CD8-positive, alpha-beta memory T cell (primary cell): ENCODE measurements around the gene ATXN7. TPM values are rescaled to one million over a fixed set of nuclear protein-coding genes. Genes with fewer than 3 reads are reported as not detected.

ENCODE experiments used
- CTCF ChIA-PET: fragments of 350-600 bp; sonication (Branson Sonifier 250); formaldehyde crosslinking; loops from one replicate; lab custom pipeline; 2021; ENCODE audit warnings: antibody characterized with exemption; lab: Charles Lee
- POLR2A ChIA-PET: fragments of 350-600 bp; sonication (Branson Sonifier 250); formaldehyde crosslinking; loops from one replicate; lab custom pipeline; 2021; ENCODE audit warnings: antibody characterized with exemption; lab: Charles Lee
- DNase-seq, 5 donors: peaks; one replicate each; pipeline versions ENCODE4 v3.0.0 to v3.0.0-alpha.2; 2020 to 2022; ENCODE audit warnings: mixed read lengths in 1 of 5
- H3K27ac ChIP-seq: one replicate; pipeline ENCODE4 v1.7.0; 2013; ENCODE audit warnings: low read depth, mild to moderate bottlenecking, low read length, moderate library complexity
- H3K27me3 ChIP-seq: 2 replicates; pipeline ENCODE4 v1.7.0; 2013; ENCODE audit warnings: low read length, mild to moderate bottlenecking; ENCODE audit not compliant: insufficient read depth, poor library complexity, severe bottlenecking
- H3K36me3 ChIP-seq: 2 replicates; pipeline ENCODE4 v1.7.0; 2013; ENCODE audit warnings: mild to moderate bottlenecking, low read length, moderate library complexity; ENCODE audit not compliant: insufficient read depth
- H3K4me1 ChIP-seq: 2 replicates; pipeline ENCODE4 v1.7.0; 2013; ENCODE audit warnings: mild to moderate bottlenecking, low read length, moderate library complexity; ENCODE audit not compliant: insufficient read depth
- H3K4me3 ChIP-seq: 2 replicates; pipeline ENCODE4 v1.7.0; 2013; ENCODE audit warnings: mild to moderate bottlenecking, low read length
- H3K9me3 ChIP-seq: 2 replicates; pipeline ENCODE4 v1.7.0; 2013; ENCODE audit warnings: mild to moderate bottlenecking, low read length
- H3K27ac Mint-ChIP-seq, 8 donors: one replicate each; pipeline ENCODE4 v1.8.0; 2020 to 2021; ENCODE audit warnings: mixed read lengths in 8 of 8, mild to moderate bottlenecking in 6 of 8, inconsistent platforms in 3 of 8, moderate library complexity in 3 of 8
- H3K27me3 Mint-ChIP-seq, 2 donors: one replicate each; pipeline ENCODE4 v1.8.0; 2020 to 2021; ENCODE audit warnings: mixed read lengths in 2 of 2, mild to moderate bottlenecking in 1 of 2, moderate library complexity in 1 of 2
- H3K36me3 Mint-ChIP-seq, 3 donors: one replicate each; pipeline ENCODE4 v1.8.0; 2020 to 2021; ENCODE audit warnings: mixed read lengths in 3 of 3, inconsistent platforms in 1 of 3, mild to moderate bottlenecking in 1 of 3
- H3K4me1 Mint-ChIP-seq, 3 donors: one replicate each; pipeline ENCODE4 v1.8.0; 2020 to 2021; ENCODE audit warnings: mixed read lengths in 3 of 3, inconsistent platforms in 1 of 3, mild to moderate bottlenecking in 1 of 3
- H3K4me3 Mint-ChIP-seq, 7 donors: one replicate each; pipeline ENCODE4 v1.8.0; 2020 to 2021; ENCODE audit warnings: mixed read lengths in 7 of 7, mild to moderate bottlenecking in 6 of 7, moderate library complexity in 4 of 7, inconsistent platforms in 2 of 7
- H3K9me3 Mint-ChIP-seq, 5 donors: one replicate each; pipeline ENCODE4 v1.8.0; 2020 to 2022; ENCODE audit warnings: mixed read lengths in 5 of 5, mild to moderate bottlenecking in 3 of 5, moderate library complexity in 2 of 5, inconsistent platforms in 1 of 5
- polyA plus RNA-seq: library from polyadenylated mRNA; unstranded; fragments of 300-500 nt; fragmentation: Illumina TruSeq; gene quantifications from one replicate; pipeline ENCODE4 v1.2.3, GENCODE V29; 2021
- total RNA-seq, 2 experiments: library from RNA; stranded (reverse); gene quantifications; one replicate each; pipeline ENCODE4 v1.2.3, GENCODE V29; 2021

Gene ATXN7
- total and polyA plus RNA-seq, 3 experiments from 2014 or later, result 14.1 to 34.6 (median 33.9) TPM

DNA sequence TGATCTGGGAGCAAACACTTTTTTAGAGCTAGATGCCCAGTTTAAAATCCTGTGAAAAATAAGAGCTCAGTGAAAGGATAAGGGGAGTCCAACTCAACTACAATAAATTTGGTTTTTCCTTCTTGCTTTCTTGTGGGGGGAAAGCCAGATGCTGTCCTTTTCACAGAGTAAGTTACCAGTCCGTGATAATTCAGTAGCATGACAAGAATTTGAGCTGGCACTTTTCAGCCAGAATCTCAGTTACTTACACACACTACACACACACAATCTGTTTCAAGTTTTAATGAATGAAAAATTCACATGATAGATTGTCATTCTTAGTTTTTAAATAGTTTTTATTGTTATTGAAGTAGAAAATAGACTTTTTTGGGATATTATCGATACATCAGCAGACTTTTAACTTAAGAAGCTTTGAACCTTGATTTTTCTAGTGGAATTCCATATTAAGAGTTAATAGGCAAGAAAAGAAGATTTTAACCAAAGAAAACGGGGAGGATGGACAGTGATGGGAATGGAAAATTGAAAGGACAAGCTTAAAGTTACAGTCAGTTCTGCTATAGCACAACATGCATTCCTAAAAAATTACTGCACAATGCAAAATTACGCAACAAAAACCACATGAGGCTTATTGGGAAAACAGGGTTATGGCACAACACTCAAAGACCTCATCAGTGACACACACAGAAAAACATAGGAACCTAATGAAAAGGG lies 112.6 kb downstream of the ATXN7 start:
- Mint-ChIP-seq H3K27ac (peak overlapping the region; percentile 78 to 95 (median 88)), H3K9me3 (no peaks in the 10 kb centered on the region), H3K4me3 (peak overlapping the region; percentile 32 to 81 (median 64)), H3K4me1 (peaks cover 92 to 100% (median 100%) of the 10 kb centered on the region in 3 donors), H3K27me3 (peaks cover 0 to 2% of the 10 kb centered on the region in 2 donors), H3K36me3 (peaks cover 0 to 62% (median 12%) of the 10 kb centered on the region in 3 donors)
- peaks cover 22% of the 10 kb centered on the region for H3K36me3 ChIP-seq
- H3K4me3 ChIP-seq, result no peak overlapping the region
- no peak overlapping the region for H3K27ac ChIP-seq
- no peaks in the 10 kb centered on the region for H3K27me3 ChIP-seq
- CTCF ChIA-PET, result interaction anchor here (3.7 to 9.9 kb wide), 3 partner anchors 11 to 47 kb away, joined by 22 to 124 read pairs (median 112); partner anchors contain the start of gene PSMD6
- DNase-seq, result no peak
- H3K9me3 ChIP-seq, result no peaks in the 10 kb centered on the region
- POLR2A ChIA-PET, result no interaction called here
- H3K4me1 ChIP-seq, result peaks cover 92% of the 10 kb centered on the region

DNA sequence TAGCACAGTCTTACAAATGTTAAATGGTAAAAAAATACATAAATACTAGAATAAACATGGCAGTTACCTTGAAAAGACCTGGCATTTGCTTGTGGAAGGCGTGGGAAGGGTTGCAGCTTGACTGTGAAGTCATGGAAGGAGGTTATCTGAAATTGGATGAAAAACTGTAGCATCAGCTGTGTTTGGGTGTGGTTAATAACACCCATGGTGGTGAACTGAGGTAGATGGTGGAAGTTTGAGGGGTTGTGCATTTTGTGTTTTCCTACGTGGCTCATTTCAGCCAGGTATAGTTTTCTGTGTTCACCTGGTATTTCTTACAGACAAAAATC lies 113.2 kb downstream of the ATXN7 start:
- ChIA-PET POLR2A (no interaction called here), CTCF (interaction anchor here (3.7 to 9.9 kb wide), 3 partner anchors 12 to 46 kb away, joined by 22 to 124 read pairs (median 112); partner anchors contain the start of gene PSMD6)
- peaks cover 0 to 66% (median 12%) of the 10 kb centered on the region in 3 donors for H3K36me3 Mint-ChIP-seq
- no peak for DNase-seq
- no peaks in the 10 kb centered on the region for H3K9me3 ChIP-seq
- no peaks in the 10 kb centered on the region for H3K27me3 ChIP-seq
- no peaks in the 10 kb centered on the region for H3K9me3 Mint-ChIP-seq
- H3K4me1 Mint-ChIP-seq, result peaks cover 94 to 100% (median 100%) of the 10 kb centered on the region in 3 donors
- peaks cover 93% of the 10 kb centered on the region for H3K4me1 ChIP-seq
- H3K36me3 ChIP-seq, result peaks cover 27% of the 10 kb centered on the region
- H3K27me3 Mint-ChIP-seq, result peaks cover 0 to 2% of the 10 kb centered on the region in 2 donors
- no peak overlapping the region for H3K4me3 ChIP-seq
- no peak overlapping the region for H3K27ac ChIP-seq
- peak overlapping the region; percentile 58 to 95 (median 85) for H3K27ac Mint-ChIP-seq
- H3K4me3 Mint-ChIP-seq, result peak overlapping the region in 6 of 7 donors; percentile 4 to 81 (median 56)

DNA sequence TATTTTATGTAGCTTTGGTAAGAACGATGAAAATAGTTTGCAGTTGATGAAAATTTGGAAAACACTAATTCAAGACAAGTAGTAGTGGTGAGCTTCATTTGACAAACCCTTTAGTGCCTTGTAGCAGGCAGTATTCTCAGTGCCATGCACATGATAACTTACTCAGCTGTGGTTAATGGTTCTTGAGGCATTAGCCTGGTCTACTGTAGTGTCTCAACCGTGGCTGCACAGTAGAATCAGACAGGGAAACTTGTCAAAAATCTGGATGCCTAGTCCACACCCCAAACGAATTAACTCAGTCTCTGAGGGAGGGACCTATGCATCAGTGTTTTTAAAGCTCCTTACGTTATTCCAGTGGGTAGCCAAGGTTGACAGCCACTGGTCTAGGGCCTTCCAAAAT lies 114.2 kb downstream of the ATXN7 start:
- H3K9me3 ChIP-seq, result no peaks in the 10 kb centered on the region
- H3K9me3 Mint-ChIP-seq, result no peaks in the 10 kb centered on the region
- H3K27ac ChIP-seq, result no peak overlapping the region
- no peak for DNase-seq
- peaks cover 93% of the 10 kb centered on the region for H3K4me1 ChIP-seq
- H3K4me1 Mint-ChIP-seq, result peaks cover 93 to 100% (median 100%) of the 10 kb centered on the region in 3 donors
- peaks cover 33% of the 10 kb centered on the region for H3K36me3 ChIP-seq
- ChIA-PET CTCF (interaction anchor here (1.5 to 9.9 kb wide), 6 partner anchors 13 to 45 kb away, joined by 3 to 124 read pairs (median 14); partner anchors contain the start of gene PSMD6), POLR2A (interaction anchor here (2.4 to 4.5 kb wide), 2 partner anchors 10 to 66 kb away, joined by 6 to 34 read pairs; partner anchors contain the start of gene SCAANT1)
- peaks cover 0 to 69% (median 17%) of the 10 kb centered on the region in 3 donors for H3K36me3 Mint-ChIP-seq
- H3K4me3 ChIP-seq, result peak overlapping the region; percentile 18
- peaks cover 0 to 2% of the 10 kb centered on the region in 2 donors for H3K27me3 Mint-ChIP-seq
- H3K4me3 Mint-ChIP-seq, result peak overlapping the region in 6 of 7 donors; percentile 48 to 82 (median 76)
- H3K27me3 ChIP-seq, result no peaks in the 10 kb centered on the region
- H3K27ac Mint-ChIP-seq, result peak overlapping the region; percentile 58 to 95 (median 86)

DNA sequence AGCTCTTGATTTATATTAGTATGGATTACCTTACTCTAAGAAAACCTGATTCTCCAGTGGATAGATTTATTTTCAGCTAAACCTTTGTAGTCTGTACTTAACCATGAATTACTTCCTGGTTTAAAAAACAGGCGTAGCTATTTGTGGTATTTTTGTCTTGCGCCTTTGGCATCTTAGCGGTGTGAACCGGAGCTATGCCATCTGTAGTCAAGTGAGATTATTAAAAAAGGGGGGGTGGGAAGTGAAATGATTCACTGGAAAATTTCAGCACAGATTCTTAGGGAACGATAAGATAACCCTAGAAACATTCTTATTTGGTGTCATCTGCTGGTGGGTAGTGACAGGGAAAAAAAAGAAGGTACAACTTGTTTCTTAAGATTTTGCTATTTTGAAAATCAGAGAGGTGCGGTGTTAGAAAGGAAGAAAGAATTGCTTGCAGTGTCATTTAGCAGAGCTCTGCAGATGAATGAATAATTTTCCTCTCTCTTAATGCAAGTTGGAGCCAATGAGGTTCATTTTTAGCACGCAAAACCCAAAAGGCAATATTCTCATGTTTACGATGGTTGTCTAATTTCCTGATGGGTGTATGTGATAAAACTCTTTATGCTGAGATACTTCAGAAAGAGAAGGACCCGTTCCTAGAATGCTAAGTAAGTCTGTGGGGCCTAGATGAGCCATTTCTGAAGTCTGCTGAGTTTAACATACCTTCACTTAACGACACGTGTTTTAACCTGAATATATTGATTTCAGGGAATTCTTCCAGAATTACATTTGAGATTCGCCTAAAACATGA lies 115.6 kb downstream of the ATXN7 start:
- no peaks in the 10 kb centered on the region for H3K27me3 ChIP-seq
- no peaks in the 10 kb centered on the region for H3K9me3 ChIP-seq
- peaks cover 83% of the 10 kb centered on the region for H3K4me1 ChIP-seq
- no peaks in the 10 kb centered on the region for H3K9me3 Mint-ChIP-seq
- H3K4me3 ChIP-seq, result peak overlapping the region; percentile 49
- POLR2A ChIA-PET, result interaction anchor here (0.6 to 4.5 kb wide), 7 partner anchors 11 to 67 kb away, joined by 3 to 34 read pairs (median 3); partner anchors contain the start of gene SCAANT1
- H3K36me3 ChIP-seq, result peaks cover 31% of the 10 kb centered on the region
- CTCF ChIA-PET, result interaction anchor here (0.6 to 9.9 kb wide), 7 partner anchors 13 to 51 kb away, joined by 3 to 124 read pairs (median 5); partner anchors contain the start of gene PSMD6
- H3K27me3 Mint-ChIP-seq, result peaks cover 0 to 2% of the 10 kb centered on the region in 2 donors
- peaks cover 85 to 96% (median 94%) of the 10 kb centered on the region in 3 donors for H3K4me1 Mint-ChIP-seq
- H3K27ac ChIP-seq, result peak overlapping the region; percentile 28
- DNase-seq, result peak; percentile 20 to 69 (median 60)
- peak overlapping the region; percentile 78 to 95 (median 90) for H3K27ac Mint-ChIP-seq
- peak overlapping the region; percentile 77 to 87 (median 81) for H3K4me3 Mint-ChIP-seq
- H3K36me3 Mint-ChIP-seq, result peaks cover under 1 to 64% (median 18%) of the 10 kb centered on the region in 3 donors

- peak overlapping the region; percentile 78 to 95 (median 90) for H3K27ac Mint-ChIP-seq
- H3K27me3 Mint-ChIP-seq, result peaks cover 0 to 2% of the 10 kb centered on the region in 2 donors
- peaks cover 6 to 64% (median 24%) of the 10 kb centered on the region in 3 donors for H3K36me3 Mint-ChIP-seq
- Histone ChIP-seq H3K4me1 (peaks cover 76% of the 10 kb centered on the region), H3K9me3 (no peaks in the 10 kb centered on the region), H3K4me3 (peak overlapping the region; percentile 49), H3K27ac (peak overlapping the region; percentile 28), H3K36me3 (peaks cover 38% of the 10 kb centered on the region), H3K27me3 (no peaks in the 10 kb centered on the region)
- H3K4me3 Mint-ChIP-seq, result peak overlapping the region; percentile 77 to 87 (median 81)
- POLR2A ChIA-PET, result interaction anchor here (0.7 to 4.5 kb wide), 3 partner anchors 12 to 68 kb away, joined by 3 to 34 read pairs (median 6); partner anchors contain the start of gene SCAANT1
- DNase-seq, result no peak
- H3K9me3 Mint-ChIP-seq, result no peaks in the 10 kb centered on the region
- H3K4me1 Mint-ChIP-seq, result peaks cover 82 to 96% (median 92%) of the 10 kb centered on the region in 3 donors
- CTCF ChIA-PET, result interaction anchor here (7.3 to 9.9 kb wide), 2 partner anchors 13 to 15 kb away, joined by 112 to 124 read pairs; no protein-coding TSS in a partner anchor
Observed at GRCh38 chr3:63980019-63980418, 116.4 kb downstream of the ATXN7 start.

DNA sequence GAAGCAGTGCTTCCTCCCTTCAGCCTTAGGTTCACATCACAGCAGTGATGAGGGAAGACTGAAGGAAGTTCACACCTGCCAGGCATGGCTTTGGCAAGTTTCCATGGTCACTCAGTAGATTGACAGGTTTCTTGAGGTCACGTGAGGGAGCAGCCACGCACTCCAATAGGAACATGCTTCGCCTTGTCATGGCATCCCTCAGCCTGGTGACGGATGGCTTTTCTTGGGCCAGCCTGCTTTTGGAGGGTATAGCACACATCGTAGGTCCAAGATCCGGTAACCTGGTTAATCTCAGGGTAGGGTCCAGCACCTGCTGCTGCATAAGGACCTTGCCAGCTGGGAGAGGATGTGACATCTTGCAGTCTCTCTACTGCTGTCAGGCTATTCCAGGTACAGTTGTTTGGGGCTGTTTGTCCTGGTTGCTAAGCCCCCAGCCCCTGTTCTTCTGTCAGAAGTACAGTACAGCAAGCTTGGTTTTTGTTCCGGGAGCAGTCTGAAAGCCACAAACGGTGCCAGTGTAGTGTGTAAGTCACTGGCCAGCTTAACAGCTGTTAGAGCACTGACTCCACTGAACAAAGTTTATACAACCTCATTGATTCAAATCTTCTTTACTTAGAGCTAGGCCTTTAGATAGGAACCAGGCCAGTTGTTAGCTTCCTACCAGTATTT lies 117.3 kb downstream of the ATXN7 start:
- CTCF ChIA-PET, result interaction anchor here (1.1 to 9.9 kb wide), 4 partner anchors 9 to 42 kb away, joined by 3 to 124 read pairs (median 60); partner anchors contain the start of gene PSMD6
- Mint-ChIP-seq H3K36me3 (peaks cover 6 to 68% (median 30%) of the 10 kb centered on the region in 3 donors), H3K4me1 (peaks cover 82 to 96% (median 91%) of the 10 kb centered on the region in 3 donors), H3K27me3 (no peaks in the 10 kb centered on the region), H3K27ac (peak overlapping the region; percentile 78 to 95 (median 90)), H3K9me3 (no peaks in the 10 kb centered on the region), H3K4me3 (peak overlapping the region in 5 of 7 donors; percentile 9 to 82 (median 47))
- no peaks in the 10 kb centered on the region for H3K27me3 ChIP-seq
- no peak for DNase-seq
- POLR2A ChIA-PET, result interaction anchor here (0.6 to 4.5 kb wide), 2 partner anchors 13 to 19 kb away, joined by 3 to 34 read pairs; no protein-coding TSS in a partner anchor
- H3K4me1 ChIP-seq, result peaks cover 68% of the 10 kb centered on the region
- H3K4me3 ChIP-seq, result no peak overlapping the region
- H3K36me3 ChIP-seq, result peaks cover 48% of the 10 kb centered on the region
- H3K27ac ChIP-seq, result no peak overlapping the region
- no peaks in the 10 kb centered on the region for H3K9me3 ChIP-seq

- H3K4me1 ChIP-seq, result peaks cover 58% of the 10 kb centered on the region
- H3K4me3 ChIP-seq, result no peak overlapping the region
- no peaks in the 10 kb centered on the region for H3K27me3 ChIP-seq
- H3K27ac ChIP-seq, result no peak overlapping the region
- DNase-seq, result no peak
- H3K36me3 ChIP-seq, result peaks cover 58% of the 10 kb centered on the region
- POLR2A ChIA-PET, result interaction anchor here (0.8 kb wide), 1 partner anchor 13 kb away, joined by 4 read pairs; no protein-coding TSS in a partner anchor
- Mint-ChIP-seq H3K4me1 (peaks cover 72 to 96% (median 91%) of the 10 kb centered on the region in 3 donors), H3K27me3 (no peaks in the 10 kb centered on the region), H3K36me3 (peaks cover 7 to 74% (median 31%) of the 10 kb centered on the region in 3 donors), H3K9me3 (no peaks in the 10 kb centered on the region), H3K4me3 (peak overlapping the region in 2 of 7 donors; percentile 12 to 34), H3K27ac (peak overlapping the region in 7 of 8 donors; percentile 61 to 95 (median 83))
- CTCF ChIA-PET, result interaction anchor here (0.9 to 9.9 kb wide), 7 partner anchors 10 to 41 kb away, joined by 3 to 124 read pairs (median 8); partner anchors contain the start of gene PSMD6
- no peaks in the 10 kb centered on the region for H3K9me3 ChIP-seq
Observed at GRCh38 chr3:63981980-63982379, 118.3 kb downstream of the ATXN7 start.
